Measurements from ENCODE around the gene ANAPC13. TPM values are rescaled to one million over a fixed set of nuclear protein-coding genes. Genes with fewer than 3 reads are reported as not detected.

The ANAPC13 gene
- total RNA-seq = 10 to 100 TPM; 41.6 to 58.6 (median 52.3) TPM

DNA sequence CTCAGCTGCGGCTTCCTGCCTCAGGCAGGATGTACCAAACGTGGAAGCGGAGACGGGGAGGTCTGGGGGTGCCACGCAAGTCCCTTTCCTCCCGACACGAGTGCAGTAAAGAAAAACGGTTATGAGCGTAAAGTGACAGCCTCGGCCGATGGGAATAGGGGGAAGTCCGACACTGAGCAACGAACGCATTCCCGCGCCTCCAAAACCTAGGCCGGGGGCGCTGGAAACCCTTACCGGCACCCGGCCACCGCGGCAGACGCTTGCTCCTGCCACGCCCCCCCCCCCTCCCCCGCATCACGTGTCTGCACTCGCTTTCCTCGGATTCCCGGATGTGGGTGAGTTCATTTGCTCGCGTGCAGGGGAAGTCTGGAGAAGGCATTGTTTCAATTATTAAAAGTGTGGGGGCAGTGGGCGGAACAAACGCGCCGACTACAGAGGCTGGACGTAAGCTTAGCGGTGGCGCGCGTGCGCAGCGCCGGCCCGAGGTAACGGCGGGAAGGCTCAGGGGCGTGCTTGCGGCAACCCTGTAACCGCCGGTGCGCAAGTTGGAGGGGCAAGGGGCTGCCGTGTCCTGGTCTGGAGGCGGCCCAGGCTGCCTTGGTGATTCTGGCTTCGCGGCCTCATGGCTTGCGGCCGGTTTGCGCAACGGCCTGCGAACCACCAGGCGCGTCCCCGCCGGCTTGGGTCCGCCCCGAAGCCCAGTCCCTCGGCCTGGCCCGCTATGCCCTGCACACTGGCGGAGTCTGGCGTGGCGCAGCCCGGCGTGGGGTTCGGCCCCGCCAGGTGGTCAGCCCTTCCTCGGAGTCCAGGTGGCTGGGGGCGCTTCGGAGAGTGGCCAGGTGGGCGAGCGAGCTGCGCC lies at the start of gene ANAPC13, which contains the start of gene CEP63:
Gene ANAPC13 (minus strand): TSS at position 268 of the 859 bp plus-strand sequence. CDS start 3,081 bp downstream, outside the sequence.
Gene CEP63 (plus strand): TSS at position 340 of the 859 bp plus-strand sequence. CDS start 9,264 bp downstream, outside the sequence.
- TF ChIP-seq, protein P1, sequence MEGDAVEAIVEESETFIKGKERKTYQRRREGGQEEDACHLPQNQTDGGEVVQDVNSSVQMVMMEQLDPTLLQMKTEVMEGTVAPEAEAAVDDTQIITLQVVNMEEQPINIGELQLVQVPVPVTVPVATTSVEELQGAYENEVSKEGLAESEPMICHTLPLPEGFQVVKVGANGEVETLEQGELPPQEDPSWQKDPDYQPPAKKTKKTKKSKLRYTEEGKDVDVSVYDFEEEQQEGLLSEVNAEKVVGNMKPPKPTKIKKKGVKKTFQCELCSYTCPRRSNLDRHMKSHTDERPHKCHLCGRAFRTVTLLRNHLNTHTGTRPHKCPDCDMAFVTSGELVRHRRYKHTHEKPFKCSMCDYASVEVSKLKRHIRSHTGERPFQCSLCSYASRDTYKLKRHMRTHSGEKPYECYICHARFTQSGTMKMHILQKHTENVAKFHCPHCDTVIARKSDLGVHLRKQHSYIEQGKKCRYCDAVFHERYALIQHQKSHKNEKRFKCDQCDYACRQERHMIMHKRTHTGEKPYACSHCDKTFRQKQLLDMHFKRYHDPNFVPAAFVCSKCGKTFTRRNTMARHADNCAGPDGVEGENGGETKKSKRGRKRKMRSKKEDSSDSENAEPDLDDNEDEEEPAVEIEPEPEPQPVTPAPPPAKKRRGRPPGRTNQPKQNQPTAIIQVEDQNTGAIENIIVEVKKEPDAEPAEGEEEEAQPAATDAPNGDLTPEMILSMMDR (IDR thresholded peaks at IDR 0.05) = no peak

GRCh38 chr3:134535186-134535970 lies 49.6 kb upstream of the ANAPC13 start:
- no peak for DNase-seq (ENCODE audit: low spot score)
- no peak for ATAC-seq (ENCODE audit: low FRiP score)
- TF ChIP-seq, protein P1 (IDR thresholded peaks at IDR 0.05) = no peak

More for the DNA sequence above, at the start of gene ANAPC13, which contains the start of gene CEP63:
- ATAC-seq (ENCODE audit: low FRiP score) (peak; percentile 90), DNase-seq (ENCODE audit: low spot score) (peak; percentile 82)

GRCh38 chr3:134533493-134533892 lies 47.7 kb upstream of the ANAPC13 start:
- ATAC-seq (ENCODE audit: low FRiP score) = no peak
- TF ChIP-seq, protein P1 (IDR thresholded peaks at IDR 0.05) = no peak
- DNase-seq (ENCODE audit: low spot score) = no peak

DNA sequence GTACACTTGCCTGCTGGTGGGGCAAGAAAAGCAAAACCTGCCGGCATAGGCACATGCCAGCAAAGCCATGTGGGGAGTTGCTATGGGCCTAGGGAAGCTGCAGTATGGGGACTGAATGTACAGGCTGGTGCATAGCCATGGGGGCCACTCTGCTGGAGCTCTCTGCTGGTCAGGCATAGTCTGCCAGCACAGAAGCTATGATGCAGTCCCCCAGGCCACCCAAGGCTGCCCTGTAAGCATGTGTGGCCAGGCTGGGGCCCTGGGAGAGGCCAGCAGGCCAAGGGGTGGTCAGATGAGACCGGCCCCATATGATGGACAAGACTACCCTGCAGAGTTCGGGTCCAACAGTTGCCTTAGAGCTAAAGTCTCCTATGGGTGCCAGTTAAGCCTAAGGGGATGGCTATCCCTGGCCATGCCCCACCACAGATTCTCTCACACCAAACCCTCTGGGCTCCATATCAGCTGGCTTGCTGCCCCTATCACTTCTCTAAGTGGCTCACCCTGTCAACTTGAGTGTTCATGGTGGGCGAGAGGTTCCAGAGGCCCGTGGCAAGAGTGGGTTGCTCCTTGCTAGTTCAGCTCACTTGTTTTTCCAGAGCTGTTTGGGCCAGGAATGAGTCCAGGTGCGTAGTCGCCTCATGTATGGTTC lies 41.9 kb upstream of the ANAPC13 start:
- no peak for DNase-seq (ENCODE audit: low spot score)
- no peak for ATAC-seq (ENCODE audit: low FRiP score)
- TF ChIP-seq, protein P1 (IDR thresholded peaks at IDR 0.05) = no peak

GRCh38 chr3:134527037-134527436 lies 41.3 kb upstream of the ANAPC13 start:
- TF ChIP-seq, protein P1 (IDR thresholded peaks at IDR 0.05) = no peak
- ATAC-seq (ENCODE audit: low FRiP score) = no peak
- DNase-seq (ENCODE audit: low spot score) = no peak

DNA sequence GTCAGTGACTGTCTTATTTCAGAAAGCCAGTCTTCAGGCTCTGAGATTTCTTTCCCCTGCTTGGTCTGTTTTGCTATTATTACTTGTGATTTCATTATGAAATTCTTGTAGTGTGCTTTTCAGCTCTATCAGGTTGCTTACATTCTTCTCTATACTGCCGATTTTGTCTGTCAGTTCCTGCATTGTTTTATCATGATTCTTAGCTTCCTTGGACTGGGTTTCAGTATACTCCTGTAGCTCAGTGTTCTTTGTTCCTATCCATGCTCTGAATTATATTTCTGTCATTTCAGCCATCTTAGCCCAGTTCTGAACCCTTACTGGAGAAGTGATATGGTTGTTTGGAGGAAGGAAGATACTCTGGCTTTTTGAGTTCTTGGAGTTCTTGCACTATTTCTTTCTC lies 40.5 kb upstream of the ANAPC13 start:
- ATAC-seq (ENCODE audit: low FRiP score) (no peak), DNase-seq (ENCODE audit: low spot score) (no peak)
- TF ChIP-seq, protein P1 (IDR thresholded peaks at IDR 0.05) = no peak
